ENCODE measurements around the gene AVEN.
A peak's percentile ranks its signal among the peaks of the same experiment; 100 is the strongest.
"Not testable (repeated sequence)": the region's sequence is repeated elsewhere in the genome, so short reads cannot be mapped to it uniquely, and the experiment has no call there.

Gene AVEN

DNA sequence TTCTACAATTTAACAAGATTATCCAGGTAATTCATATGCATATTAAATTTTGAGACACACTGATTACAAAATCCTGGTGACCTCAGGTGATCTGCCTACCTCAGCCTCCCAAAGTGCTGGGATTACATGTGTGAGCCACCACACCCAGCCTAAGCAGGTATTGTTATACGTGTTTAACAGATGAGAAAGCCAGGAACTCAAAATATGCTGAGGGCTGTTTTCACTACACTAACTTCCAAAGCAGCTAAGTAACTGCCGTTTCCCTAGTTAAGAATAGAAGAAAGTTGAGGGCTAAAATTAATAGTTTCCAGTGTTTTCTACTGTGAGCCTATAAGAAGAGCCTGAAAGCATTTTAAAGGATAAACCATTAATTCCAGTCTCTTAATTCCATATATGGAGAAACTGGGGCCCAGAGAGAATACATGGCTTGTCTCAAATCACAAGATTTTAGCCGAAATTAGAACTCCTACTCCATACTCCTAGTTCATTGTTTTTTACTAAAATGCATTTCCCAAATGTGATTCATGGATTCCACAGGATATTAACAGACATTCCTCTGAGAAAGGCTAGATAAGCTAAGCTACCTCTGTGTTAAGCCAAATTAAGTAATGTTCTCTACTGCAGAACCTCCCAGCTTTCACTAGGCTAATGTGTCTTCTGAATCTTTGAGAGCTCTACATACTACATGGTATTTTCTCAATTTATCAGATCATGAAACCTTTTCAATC is 17.0 kb upstream of the AVEN start:
- H3K4me1 Mint-ChIP-seq: no peaks in the 10 kb centered on the region
- no peak overlapping the region for H3K4me3 Mint-ChIP-seq
- no peak for ATAC-seq (replicated peaks; ENCODE audit: extremely low read depth, poor library complexity, severe bottlenecking)
- H3K27ac Mint-ChIP-seq (ENCODE audit: low read depth): no peak overlapping the region
- H3K36me3 Mint-ChIP-seq (ENCODE audit: insufficient read depth): no peaks in the 10 kb centered on the region
- H3K27me3 Mint-ChIP-seq: peaks cover 12% of the 10 kb centered on the region
- DNase-seq (ENCODE audit: low spot score in 2 of 2): no peak
- peaks cover 6% of the 10 kb centered on the region for H3K9me3 Mint-ChIP-seq

DNA sequence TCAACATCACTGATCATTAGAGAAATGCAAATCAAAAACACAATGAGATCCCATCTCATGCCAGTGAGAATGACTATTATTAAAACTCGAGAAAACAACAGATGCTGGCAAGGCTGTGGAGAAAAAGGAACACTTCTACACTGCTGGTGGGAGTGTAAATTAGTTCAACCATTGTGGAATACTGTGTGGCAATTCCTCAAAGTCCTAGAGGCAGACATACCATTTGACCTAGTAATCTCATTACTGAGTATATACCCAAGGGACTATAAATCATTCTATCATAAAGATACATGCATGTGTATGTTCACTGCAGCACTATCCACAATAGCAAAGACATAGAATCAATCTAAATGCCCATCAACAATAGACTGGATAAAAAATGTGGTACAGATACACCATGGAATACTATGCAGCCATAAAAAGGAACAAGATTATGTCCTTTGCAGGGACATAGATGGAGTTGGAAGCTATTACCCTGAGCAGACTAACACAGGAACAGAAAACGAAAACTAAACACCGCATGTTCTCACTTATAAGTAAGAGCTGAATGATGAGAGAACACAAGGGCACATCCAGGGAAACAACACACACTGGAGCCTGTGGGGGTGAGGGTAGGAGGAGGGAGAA is 15.2 kb upstream of the AVEN start:
- peaks cover 19% of the 10 kb centered on the region for H3K27me3 Mint-ChIP-seq
- no peaks in the 10 kb centered on the region for H3K36me3 Mint-ChIP-seq (ENCODE audit: insufficient read depth)
- H3K27ac Mint-ChIP-seq (ENCODE audit: low read depth): no peak overlapping the region
- ATAC-seq (replicated peaks; ENCODE audit: extremely low read depth, poor library complexity, severe bottlenecking) (no peak), DNase-seq (ENCODE audit: low spot score in 2 of 2) (no peak)
- no peak overlapping the region for H3K4me3 Mint-ChIP-seq
- no peaks in the 10 kb centered on the region for H3K4me1 Mint-ChIP-seq
- H3K9me3 Mint-ChIP-seq: peaks cover 18% of the 10 kb centered on the region

DNA sequence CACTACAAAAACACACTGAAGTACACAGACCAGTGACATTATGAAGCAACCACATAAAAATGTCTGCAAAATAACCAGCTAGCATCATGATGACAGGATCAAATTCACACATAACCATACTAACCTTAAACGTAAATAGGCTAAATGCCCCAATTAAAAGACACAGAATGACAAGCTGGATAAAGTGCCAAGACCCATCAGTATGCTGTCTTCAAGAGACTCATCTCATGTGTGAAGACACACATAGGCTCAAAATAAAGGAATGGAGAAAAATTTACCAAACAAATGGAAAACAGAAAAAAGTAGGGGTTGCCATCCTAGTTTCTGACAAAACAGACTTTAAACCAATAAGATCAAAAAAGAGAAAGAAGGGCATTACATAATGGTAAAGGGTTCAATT is 11.4 kb upstream of the AVEN start:
- not testable (repeated sequence) for H3K36me3 Mint-ChIP-seq (ENCODE audit: insufficient read depth); H3K4me3 Mint-ChIP-seq; ATAC-seq (replicated peaks; ENCODE audit: extremely low read depth, poor library complexity, severe bottlenecking); DNase-seq (ENCODE audit: low spot score in 2 of 2); H3K27ac Mint-ChIP-seq (ENCODE audit: low read depth); H3K4me1 Mint-ChIP-seq
- Mint-ChIP-seq H3K27me3 (peaks cover 19% of the 10 kb centered on the region), H3K9me3 (peaks cover 21% of the 10 kb centered on the region)

DNA sequence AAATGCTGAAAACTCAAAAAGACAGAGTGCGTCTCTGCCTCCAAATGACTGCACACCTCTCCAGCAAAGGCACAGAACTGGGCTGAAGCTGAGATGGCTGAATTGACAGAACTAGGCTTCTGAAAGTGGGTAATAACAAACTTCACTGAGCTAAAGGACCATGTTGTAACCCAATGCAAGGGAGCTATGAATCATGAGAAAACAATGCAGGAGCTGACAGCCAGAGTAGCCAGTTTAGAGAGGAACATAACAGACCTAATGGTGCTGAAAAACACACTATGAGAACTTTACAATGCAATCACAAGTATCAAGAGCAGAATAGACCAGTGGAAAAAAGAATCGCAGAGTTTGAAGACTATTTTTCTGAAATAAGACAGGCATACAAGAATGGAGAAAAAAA is 10.1 kb upstream of the AVEN start:
- H3K9me3 Mint-ChIP-seq: peaks cover 21% of the 10 kb centered on the region
- ATAC-seq (replicated peaks; ENCODE audit: extremely low read depth, poor library complexity, severe bottlenecking) (no peak), DNase-seq (ENCODE audit: low spot score in 2 of 2) (no peak)
- H3K36me3 Mint-ChIP-seq (ENCODE audit: insufficient read depth): peaks cover 4% of the 10 kb centered on the region
- peaks cover 19% of the 10 kb centered on the region for H3K27me3 Mint-ChIP-seq
- H3K4me3 Mint-ChIP-seq: no peak overlapping the region
- H3K4me1 Mint-ChIP-seq: no peaks in the 10 kb centered on the region
- no peak overlapping the region for H3K27ac Mint-ChIP-seq (ENCODE audit: low read depth)

DNA sequence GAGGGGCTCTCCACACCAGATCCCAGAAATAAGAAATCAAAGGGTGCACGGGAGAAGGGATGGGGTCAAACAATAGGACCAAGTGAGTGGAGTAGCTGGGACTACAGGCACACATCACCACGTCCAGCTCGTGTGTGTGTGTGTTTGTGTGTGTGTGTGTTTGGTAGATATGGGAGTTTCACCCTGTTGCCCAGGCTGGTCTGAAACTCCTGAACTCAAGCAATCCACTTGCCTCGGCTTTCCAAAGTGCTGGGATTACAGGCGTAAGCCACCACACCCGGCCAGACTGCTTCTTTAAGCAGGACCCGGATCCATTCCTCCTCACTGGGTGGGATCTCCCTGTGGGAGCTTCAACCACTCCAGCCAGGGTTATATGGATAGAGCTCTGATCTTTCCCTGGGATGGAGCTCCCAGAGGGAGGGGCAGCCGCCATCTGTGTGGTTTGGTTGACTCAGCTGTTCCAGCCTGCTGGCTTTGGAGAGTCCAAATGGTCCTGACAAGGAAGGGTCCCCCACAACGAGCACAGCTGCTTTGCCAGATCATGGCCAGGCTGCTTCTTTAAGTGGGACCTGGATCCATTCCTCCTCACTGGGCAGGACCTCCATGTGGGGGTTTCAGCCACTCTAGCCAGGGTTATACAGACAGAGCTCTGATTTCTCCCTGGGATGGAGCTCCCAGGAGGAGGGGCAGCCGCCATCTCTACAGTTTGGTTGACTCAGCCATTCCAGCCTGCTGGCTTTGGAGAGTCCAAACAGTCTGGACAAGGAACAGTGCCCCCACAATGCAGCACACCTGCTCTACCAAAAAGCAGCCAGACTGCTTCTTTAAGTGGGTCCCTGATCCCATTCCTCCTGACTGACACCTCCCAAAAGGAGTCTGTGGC is 9.1 kb upstream of the AVEN start:
- no peak for ATAC-seq (replicated peaks; ENCODE audit: extremely low read depth, poor library complexity, severe bottlenecking)
- peaks cover 21% of the 10 kb centered on the region for H3K9me3 Mint-ChIP-seq
- no peak overlapping the region for H3K27ac Mint-ChIP-seq (ENCODE audit: low read depth)
- no peaks in the 10 kb centered on the region for H3K4me1 Mint-ChIP-seq
- no peak for DNase-seq (ENCODE audit: low spot score in 2 of 2)
- peaks cover 19% of the 10 kb centered on the region for H3K27me3 Mint-ChIP-seq
- H3K36me3 Mint-ChIP-seq (ENCODE audit: insufficient read depth): peaks cover 4% of the 10 kb centered on the region
- H3K4me3 Mint-ChIP-seq: no peak overlapping the region

DNA sequence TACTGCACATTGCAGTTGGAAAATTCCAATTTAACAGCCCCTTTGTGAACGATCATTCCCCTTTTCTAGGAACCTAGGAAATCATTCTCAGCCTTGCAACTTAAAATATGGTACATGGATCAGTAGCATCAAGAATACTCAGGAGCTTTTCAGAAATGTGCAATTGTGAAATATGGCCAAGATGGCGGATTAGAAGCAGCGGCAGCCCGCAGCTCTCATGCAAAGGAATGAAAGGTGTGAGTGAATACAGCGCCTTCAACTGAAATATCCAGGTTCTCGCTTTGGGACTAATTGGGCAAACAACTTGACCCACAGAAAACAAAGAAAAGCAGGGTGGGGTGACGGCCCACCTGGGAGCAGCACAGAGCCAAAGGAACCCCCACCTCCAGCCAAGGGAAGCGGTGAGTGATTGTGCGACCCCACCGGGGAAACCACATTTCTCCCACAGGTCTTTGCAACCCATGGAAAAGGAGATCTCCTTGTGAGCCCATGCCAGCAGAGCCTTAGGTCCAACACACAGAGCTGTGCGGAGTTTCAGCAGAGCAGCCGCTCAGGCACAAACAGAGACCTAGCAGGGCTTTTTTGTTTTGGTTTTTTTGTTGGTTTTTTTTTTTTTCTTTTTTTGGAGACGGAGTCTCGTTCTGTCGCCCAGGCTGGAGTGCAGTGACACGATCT is 7.6 kb upstream of the AVEN start:
- ATAC-seq (replicated peaks; ENCODE audit: extremely low read depth, poor library complexity, severe bottlenecking): no peak
- Mint-ChIP-seq H3K27ac (ENCODE audit: low read depth) (no peak overlapping the region), H3K36me3 (ENCODE audit: insufficient read depth) (peaks cover 4% of the 10 kb centered on the region), H3K4me3 (no peak overlapping the region), H3K4me1 (no peaks in the 10 kb centered on the region), H3K9me3 (peaks cover 21% of the 10 kb centered on the region), H3K27me3 (peaks cover 12% of the 10 kb centered on the region)
- no peak for DNase-seq (ENCODE audit: low spot score in 2 of 2)

DNA sequence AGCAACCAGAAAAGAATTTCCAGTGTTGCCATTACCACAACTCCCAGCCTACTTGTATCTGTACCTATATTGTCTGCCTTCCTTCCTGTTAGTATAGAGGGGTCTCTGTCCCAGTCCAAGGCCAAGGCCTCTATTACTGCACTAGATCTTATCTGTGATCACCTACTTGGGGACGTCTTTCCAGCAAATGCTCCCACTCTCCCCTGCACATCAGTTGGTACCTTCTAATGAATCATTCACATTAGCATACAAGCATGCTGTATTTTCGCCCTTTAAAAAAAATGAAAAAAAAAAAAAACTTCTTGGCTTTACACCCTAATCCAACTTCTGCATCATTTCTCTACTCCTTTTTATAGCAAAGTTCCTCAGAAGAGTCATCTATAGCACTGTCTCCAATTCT is 4.8 kb upstream of the AVEN start:
- no peak overlapping the region for H3K4me3 Mint-ChIP-seq
- DNase-seq (ENCODE audit: low spot score in 2 of 2) (no peak), ATAC-seq (replicated peaks; ENCODE audit: extremely low read depth, poor library complexity, severe bottlenecking) (no peak)
- H3K36me3 Mint-ChIP-seq (ENCODE audit: insufficient read depth): peaks cover 4% of the 10 kb centered on the region
- no peaks in the 10 kb centered on the region for H3K27me3 Mint-ChIP-seq
- H3K27ac Mint-ChIP-seq (ENCODE audit: low read depth): no peak overlapping the region
- no peaks in the 10 kb centered on the region for H3K9me3 Mint-ChIP-seq
- peaks cover 9% of the 10 kb centered on the region for H3K4me1 Mint-ChIP-seq

DNA sequence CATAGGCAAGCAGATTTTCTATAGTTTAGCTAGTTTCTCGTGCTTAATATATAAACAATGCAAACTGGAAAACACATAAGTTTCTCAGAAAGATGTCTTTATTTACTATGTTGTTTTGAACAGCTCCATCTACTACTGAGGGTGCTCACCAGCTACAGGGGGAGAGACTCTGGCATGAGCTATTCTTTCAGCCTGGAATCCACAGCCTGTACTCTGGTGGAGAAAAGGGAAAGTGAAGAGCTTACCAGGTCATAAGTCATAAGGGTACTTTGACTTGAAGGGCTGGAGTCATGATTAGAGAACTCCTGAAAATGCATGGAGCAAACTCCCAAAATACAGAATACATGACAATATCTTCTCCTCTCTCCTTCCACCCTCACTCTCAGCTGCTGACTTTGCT is 4.4 kb upstream of the AVEN start:
- H3K27me3 Mint-ChIP-seq: no peaks in the 10 kb centered on the region
- no peaks in the 10 kb centered on the region for H3K9me3 Mint-ChIP-seq
- no peak overlapping the region for H3K4me3 Mint-ChIP-seq
- H3K4me1 Mint-ChIP-seq: peaks cover 9% of the 10 kb centered on the region
- no peak overlapping the region for H3K27ac Mint-ChIP-seq (ENCODE audit: low read depth)
- ATAC-seq (replicated peaks; ENCODE audit: extremely low read depth, poor library complexity, severe bottlenecking): no peak
- DNase-seq (ENCODE audit: low spot score in 2 of 2): no peak
- H3K36me3 Mint-ChIP-seq (ENCODE audit: insufficient read depth): peaks cover 4% of the 10 kb centered on the region

DNA sequence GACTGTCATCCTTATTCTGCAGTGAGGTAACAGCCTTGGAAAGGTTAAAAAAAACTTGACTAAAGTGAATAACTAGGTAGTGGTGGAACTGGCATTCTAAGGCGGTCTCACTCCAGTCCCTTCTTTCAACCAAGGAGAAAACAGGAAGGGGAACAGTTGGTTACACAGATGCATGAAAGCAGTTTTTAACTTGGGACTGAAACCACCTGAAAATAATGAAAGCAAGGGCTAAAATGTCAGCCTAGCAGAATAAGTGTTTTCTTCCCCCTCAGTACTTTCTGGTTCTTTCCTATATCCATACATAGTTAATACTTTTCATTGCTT is 748 bp upstream of the AVEN start:
- DNase-seq (ENCODE audit: low spot score in 2 of 2) (no peak), ATAC-seq (replicated peaks; ENCODE audit: extremely low read depth, poor library complexity, severe bottlenecking) (no peak)
- Mint-ChIP-seq H3K27me3 (no peaks in the 10 kb centered on the region), H3K4me3 (peak overlapping the region; percentile 84), H3K9me3 (no peaks in the 10 kb centered on the region), H3K36me3 (ENCODE audit: insufficient read depth) (peaks cover 2% of the 10 kb centered on the region), H3K4me1 (peaks cover 15% of the 10 kb centered on the region), H3K27ac (ENCODE audit: low read depth) (peak overlapping the region; percentile 85)

DNA sequence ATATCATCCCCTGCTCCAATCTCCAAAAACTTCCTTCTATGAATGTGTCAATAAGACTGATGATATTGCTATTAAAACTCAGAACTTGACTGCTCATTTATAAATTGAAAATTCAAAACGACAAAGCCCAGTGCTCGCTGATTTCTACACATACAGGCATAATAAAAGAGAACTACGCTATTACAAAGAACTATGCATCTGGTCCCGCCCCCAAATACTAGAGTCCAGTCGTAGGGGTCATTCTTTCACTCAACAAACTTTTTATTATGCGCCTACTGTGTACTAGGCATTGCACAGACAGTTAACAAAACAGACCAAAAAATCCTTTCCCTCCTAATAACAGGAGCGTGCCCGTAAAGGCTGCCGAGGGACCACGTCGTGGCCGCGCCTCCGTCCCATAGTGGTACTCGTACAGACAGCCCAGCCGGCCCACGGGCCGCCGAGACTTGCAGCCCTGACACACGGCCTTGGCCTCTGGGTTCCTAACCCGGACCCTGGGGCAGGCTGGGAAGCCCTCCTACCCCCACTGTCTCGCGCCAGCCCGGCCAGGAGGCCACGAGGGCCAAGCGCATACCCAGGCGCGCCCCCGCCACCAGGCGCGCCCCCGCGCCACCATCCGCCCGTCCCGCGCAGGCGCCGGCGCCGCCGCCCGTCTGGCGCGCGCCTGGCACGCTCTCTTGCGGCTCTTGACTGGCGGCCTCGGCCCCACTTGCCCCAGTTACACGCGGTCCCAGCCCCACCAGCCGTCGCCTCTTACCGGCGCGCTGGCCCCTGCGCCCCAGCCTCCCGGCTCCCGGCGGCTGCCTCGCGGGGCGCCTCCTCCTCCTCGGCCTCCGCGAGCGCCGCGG is 757 bp downstream of the AVEN start:
- ATAC-seq (replicated peaks; ENCODE audit: extremely low read depth, poor library complexity, severe bottlenecking) (peak; percentile 85), DNase-seq (ENCODE audit: low spot score in 2 of 2) (peak; percentile 44 to 58)
- Mint-ChIP-seq H3K27ac (ENCODE audit: low read depth) (peak overlapping the region; percentile 80), H3K36me3 (ENCODE audit: insufficient read depth) (peaks cover 2% of the 10 kb centered on the region), H3K27me3 (no peaks in the 10 kb centered on the region), H3K4me3 (peak overlapping the region; percentile 84), H3K4me1 (peaks cover 15% of the 10 kb centered on the region), H3K9me3 (no peaks in the 10 kb centered on the region)

DNA sequence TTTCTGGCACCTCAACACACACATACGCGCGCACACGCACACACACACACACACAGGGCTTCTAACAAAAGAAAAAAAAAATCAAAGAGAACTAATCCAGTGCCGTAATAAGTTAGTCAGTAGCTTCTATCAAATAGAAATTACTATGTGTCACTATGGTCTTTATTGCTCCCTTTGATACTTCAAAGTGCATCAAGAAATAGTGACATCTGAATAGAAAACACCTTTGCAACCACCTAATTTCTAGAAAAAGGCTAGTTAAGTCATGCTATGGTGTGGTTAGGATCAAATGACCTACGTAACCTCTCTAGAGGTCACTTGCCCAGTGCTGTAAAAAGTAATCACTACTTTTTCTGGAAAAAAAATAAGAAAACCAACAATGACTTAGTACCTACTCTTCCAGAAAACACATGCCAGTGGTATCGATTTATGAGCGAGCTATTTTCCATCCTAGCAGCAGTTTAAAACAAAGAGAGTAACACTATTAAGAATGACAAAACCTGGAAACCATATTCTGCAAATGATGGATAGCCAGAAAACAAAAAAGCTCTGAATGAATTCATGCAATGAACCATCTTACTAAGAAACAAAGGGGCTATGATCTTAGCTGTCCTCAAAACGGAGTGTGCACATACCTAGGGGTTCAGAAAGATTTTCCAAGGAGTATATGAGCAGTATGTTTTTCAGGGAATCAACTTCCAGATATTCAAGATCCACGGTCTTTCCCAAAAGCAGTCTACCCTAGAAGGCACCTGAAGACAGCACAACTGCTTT is 6.8 kb downstream of the AVEN start:
- peaks cover 6% of the 10 kb centered on the region for H3K4me1 Mint-ChIP-seq
- no peaks in the 10 kb centered on the region for H3K9me3 Mint-ChIP-seq
- ATAC-seq (replicated peaks; ENCODE audit: extremely low read depth, poor library complexity, severe bottlenecking): no peak
- no peak for DNase-seq (ENCODE audit: low spot score in 2 of 2)
- H3K27ac Mint-ChIP-seq (ENCODE audit: low read depth): no peak overlapping the region
- H3K36me3 Mint-ChIP-seq (ENCODE audit: insufficient read depth): no peaks in the 10 kb centered on the region
- H3K27me3 Mint-ChIP-seq: no peaks in the 10 kb centered on the region
- no peak overlapping the region for H3K4me3 Mint-ChIP-seq

Measured in central memory CD8-positive, alpha-beta T cell (primary cell).